Measurements from ENCODE around the gene LST1.
"Not testable (repeated sequence)": the region's sequence is repeated elsewhere in the genome, so short reads cannot be mapped to it uniquely, and the experiment has no call there.

Gene LST1

DNA sequence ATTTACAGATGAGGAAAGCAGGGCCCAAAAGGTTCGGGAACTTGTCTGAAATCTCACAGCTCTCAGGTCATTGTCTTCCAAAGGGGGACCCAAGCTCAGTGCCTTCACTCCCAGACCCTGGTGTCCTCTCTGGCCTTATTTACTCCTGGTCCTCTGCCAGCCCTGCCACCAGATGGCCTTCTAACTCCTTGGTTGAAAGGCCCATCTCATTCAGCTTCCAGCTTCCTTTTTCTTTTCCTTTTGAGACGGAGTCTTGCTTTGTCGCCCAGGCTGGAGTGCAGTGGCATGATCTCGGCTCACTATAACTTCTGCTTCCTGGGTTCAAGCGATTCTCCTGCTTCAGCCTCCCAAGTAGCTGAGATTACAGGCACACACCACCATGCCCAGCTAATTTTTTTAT, 34.7 kb upstream of the LST1 start:
- peak; percentile 52 for DNase-seq
- Mint-ChIP-seq H3K4me1 (peaks cover 33 to 64% of the 10 kb centered on the region in 2 donors), H3K36me3 (peaks cover 18 to 39% of the 10 kb centered on the region in 2 donors), H3K27ac (peak overlapping the region; percentile 82), H3K4me3 (peak overlapping the region; percentile 2 to 53)
- not testable (repeated sequence) for H3K27me3 Mint-ChIP-seq, H3K9me3 Mint-ChIP-seq
- peak; percentile 17 to 38 for ATAC-seq (replicated peaks)

DNA sequence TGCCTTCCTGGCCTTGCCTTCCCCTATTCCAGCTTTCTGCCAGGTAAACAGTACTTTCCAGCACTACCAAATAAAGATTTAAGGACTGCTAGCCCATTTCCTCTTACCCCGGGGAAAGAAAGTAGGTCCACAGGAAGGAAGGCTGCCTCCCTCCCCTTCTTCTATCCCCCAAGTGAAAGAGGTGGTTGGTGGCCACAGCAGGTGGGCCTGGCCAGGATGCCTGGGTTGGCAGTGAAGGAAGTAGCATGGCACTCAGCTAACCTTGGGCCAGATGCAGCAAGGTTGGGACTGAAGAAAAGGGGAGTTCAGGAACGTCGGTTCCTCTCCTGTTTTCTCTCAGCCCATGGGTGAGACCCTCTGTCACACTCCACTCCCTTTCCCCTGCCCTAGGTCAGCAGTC, 29.8 kb upstream of the LST1 start:
- peaks cover 16 to 53% of the 10 kb centered on the region in 2 donors for H3K36me3 Mint-ChIP-seq
- no peaks in the 10 kb centered on the region for H3K27me3 Mint-ChIP-seq
- H3K4me1 Mint-ChIP-seq: peaks cover 49 to 63% of the 10 kb centered on the region in 2 donors
- no peak for ATAC-seq (replicated peaks)
- H3K4me3 Mint-ChIP-seq: peak overlapping the region in 1 of 2 donors; percentile 17
- H3K27ac Mint-ChIP-seq: peak overlapping the region; percentile 65
- DNase-seq: no peak
- H3K9me3 Mint-ChIP-seq: peaks cover 0 to 2% of the 10 kb centered on the region in 2 donors

DNA sequence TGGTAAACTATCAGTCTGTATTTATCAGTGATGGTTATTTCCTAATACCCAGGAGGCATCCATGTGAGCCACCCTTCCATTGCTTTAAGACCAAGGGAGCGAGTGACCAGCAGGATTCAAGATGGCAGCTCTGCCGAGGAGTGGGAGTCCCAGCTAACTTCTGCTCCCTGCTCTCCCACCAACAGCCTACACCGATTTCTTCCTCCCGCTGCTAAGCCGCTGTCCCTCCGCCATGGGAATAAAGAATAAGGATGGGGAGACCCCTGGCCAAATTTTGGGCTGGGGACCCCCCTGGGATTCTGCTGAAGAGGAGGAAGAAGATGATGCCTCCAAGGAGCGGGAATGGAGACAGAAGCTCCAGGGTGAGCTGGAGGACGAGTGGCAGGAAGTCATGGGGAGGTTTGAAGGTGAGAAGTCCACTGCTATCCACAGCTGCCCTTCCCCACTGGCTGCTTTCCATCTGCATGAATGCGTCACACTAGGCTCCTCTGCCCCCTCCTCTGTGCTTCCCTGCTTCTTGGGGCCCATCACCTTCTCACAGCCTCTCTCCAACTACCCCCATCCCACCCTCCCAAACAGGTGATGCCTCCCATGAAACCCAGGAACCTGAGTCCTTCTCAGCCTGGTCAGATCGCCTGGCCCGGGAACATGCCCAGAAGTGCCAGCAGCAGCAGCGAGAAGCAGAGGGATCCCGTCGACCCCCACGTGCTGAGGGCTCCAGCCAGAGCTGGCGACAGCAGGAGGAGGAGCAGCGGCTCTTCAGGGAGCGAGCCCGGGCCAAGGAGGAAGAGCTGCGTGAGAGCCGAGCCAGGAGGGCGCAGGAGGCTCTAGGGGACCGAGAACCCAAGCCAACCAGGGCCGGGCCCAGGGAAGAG, 28.4 kb upstream of the LST1 start:
- peaks cover 49 to 62% of the 10 kb centered on the region in 2 donors for H3K4me1 Mint-ChIP-seq
- DNase-seq: no peak
- peak overlapping the region; percentile 81 to 86 for H3K4me3 Mint-ChIP-seq
- H3K27me3 Mint-ChIP-seq: no peaks in the 10 kb centered on the region
- H3K27ac Mint-ChIP-seq: peak overlapping the region; percentile 92
- no peak for ATAC-seq (replicated peaks)
- H3K36me3 Mint-ChIP-seq: peaks cover 16 to 53% of the 10 kb centered on the region in 2 donors
- peaks cover 0 to 2% of the 10 kb centered on the region in 2 donors for H3K9me3 Mint-ChIP-seq

DNA sequence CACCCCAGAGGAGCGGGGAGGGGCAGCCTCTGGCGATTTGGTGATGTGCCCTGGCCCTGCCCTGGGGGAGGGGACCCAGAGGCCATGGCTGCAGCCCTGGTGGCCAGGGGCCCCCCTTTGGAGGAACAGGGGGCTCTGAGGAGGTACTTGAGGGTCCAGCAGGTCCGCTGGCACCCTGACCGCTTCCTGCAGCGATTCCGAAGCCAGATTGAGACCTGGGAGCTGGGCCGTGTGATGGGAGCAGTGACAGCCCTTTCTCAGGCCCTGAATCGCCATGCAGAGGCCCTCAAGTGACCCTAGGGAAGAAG, 27.8 kb upstream of the LST1 start:
- Mint-ChIP-seq H3K36me3 (peaks cover 16 to 55% of the 10 kb centered on the region in 2 donors), H3K27ac (peak overlapping the region; percentile 92), H3K27me3 (no peaks in the 10 kb centered on the region), H3K4me3 (peak overlapping the region; percentile 81 to 86), H3K4me1 (peaks cover 54 to 68% of the 10 kb centered on the region in 2 donors), H3K9me3 (peaks cover 0 to 2% of the 10 kb centered on the region in 2 donors)
- no peak for DNase-seq
- no peak for ATAC-seq (replicated peaks)

DNA sequence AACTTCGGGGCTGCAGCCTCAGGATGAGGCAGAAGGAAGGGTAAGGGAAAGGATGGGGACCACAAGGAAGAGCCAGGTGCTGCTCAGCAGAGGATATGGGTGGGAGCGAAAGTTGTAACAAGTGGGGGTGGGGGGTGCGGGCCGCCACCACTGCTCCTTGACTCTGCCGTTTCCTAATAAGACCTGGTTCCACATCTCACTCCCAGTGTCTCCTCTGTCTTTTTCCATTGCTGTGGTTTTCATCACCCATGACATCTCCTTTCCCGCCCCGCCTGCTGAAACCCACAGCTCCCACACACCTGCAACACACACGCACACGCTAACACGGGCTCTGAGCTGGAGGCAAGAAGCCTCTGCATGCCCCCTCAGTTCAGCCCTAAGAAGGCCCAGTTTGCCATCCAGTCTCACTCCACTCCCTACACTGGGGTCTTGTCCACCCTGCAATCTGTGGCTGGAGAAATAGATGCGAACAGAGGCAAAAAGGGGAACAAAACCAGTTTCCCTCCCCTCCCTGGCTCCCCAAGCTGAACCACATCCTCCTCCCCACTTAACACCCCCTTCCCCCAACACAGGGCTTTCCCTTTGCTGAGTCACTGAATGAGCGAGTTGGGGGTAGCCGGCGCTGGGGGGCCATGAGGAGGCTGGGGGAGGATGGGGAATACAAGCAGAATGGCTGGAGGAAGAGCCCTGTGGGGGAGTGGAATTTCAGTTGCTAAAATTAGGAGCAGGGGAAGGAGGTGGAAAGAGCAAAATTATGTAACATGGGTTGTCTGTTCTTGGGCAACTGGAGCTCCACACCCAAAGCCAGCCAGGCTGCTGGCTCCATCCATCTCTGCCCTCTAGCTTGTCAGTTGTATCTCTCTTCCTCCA, 27.2 kb upstream of the LST1 start:
- H3K4me1 Mint-ChIP-seq: peaks cover 57 to 72% of the 10 kb centered on the region in 2 donors
- peaks cover 19 to 57% of the 10 kb centered on the region in 2 donors for H3K36me3 Mint-ChIP-seq
- H3K27me3 Mint-ChIP-seq: no peaks in the 10 kb centered on the region
- peak overlapping the region; percentile 81 to 86 for H3K4me3 Mint-ChIP-seq
- H3K9me3 Mint-ChIP-seq: peaks cover 0 to 2% of the 10 kb centered on the region in 2 donors
- ATAC-seq (replicated peaks) (peak; percentile 53 to 55), DNase-seq (peak; percentile 72)
- H3K27ac Mint-ChIP-seq: peak overlapping the region; percentile 92

- peaks cover 0 to 2% of the 10 kb centered on the region in 2 donors for H3K9me3 Mint-ChIP-seq
- DNase-seq: no peak
- H3K27me3 Mint-ChIP-seq: no peaks in the 10 kb centered on the region
- ATAC-seq (replicated peaks): peak; percentile 13 to 16
- peak overlapping the region; percentile 81 to 86 for H3K4me3 Mint-ChIP-seq
- peaks cover 20 to 58% of the 10 kb centered on the region in 2 donors for H3K36me3 Mint-ChIP-seq
- peaks cover 58 to 77% of the 10 kb centered on the region in 2 donors for H3K4me1 Mint-ChIP-seq
- peak overlapping the region; percentile 92 for H3K27ac Mint-ChIP-seq
Observed at GRCh38 chr6:31559606-31559957, 26.5 kb upstream of the LST1 start.

GRCh38 chr6:31559958-31560696, 25.9 kb upstream of the LST1 start:
- DNase-seq (peak; percentile 78), ATAC-seq (replicated peaks) (peak; percentile 74 to 77)
- peaks cover 0 to 2% of the 10 kb centered on the region in 2 donors for H3K9me3 Mint-ChIP-seq
- H3K4me3 Mint-ChIP-seq: peak overlapping the region; percentile 81 to 86
- peaks cover 62 to 82% of the 10 kb centered on the region in 2 donors for H3K4me1 Mint-ChIP-seq
- H3K27me3 Mint-ChIP-seq: no peaks in the 10 kb centered on the region
- peaks cover 20 to 62% of the 10 kb centered on the region in 2 donors for H3K36me3 Mint-ChIP-seq
- H3K27ac Mint-ChIP-seq: peak overlapping the region; percentile 92

GRCh38 chr6:31560697-31561058, 25.4 kb upstream of the LST1 start:
- H3K4me3 Mint-ChIP-seq: peak overlapping the region; percentile 73 to 81
- peak overlapping the region; percentile 92 for H3K27ac Mint-ChIP-seq
- ATAC-seq (replicated peaks) (no peak), DNase-seq (no peak)
- peaks cover 0 to 2% of the 10 kb centered on the region in 2 donors for H3K9me3 Mint-ChIP-seq
- peaks cover 66 to 88% of the 10 kb centered on the region in 2 donors for H3K4me1 Mint-ChIP-seq
- no peaks in the 10 kb centered on the region for H3K27me3 Mint-ChIP-seq
- H3K36me3 Mint-ChIP-seq: peaks cover 23 to 65% of the 10 kb centered on the region in 2 donors

DNA sequence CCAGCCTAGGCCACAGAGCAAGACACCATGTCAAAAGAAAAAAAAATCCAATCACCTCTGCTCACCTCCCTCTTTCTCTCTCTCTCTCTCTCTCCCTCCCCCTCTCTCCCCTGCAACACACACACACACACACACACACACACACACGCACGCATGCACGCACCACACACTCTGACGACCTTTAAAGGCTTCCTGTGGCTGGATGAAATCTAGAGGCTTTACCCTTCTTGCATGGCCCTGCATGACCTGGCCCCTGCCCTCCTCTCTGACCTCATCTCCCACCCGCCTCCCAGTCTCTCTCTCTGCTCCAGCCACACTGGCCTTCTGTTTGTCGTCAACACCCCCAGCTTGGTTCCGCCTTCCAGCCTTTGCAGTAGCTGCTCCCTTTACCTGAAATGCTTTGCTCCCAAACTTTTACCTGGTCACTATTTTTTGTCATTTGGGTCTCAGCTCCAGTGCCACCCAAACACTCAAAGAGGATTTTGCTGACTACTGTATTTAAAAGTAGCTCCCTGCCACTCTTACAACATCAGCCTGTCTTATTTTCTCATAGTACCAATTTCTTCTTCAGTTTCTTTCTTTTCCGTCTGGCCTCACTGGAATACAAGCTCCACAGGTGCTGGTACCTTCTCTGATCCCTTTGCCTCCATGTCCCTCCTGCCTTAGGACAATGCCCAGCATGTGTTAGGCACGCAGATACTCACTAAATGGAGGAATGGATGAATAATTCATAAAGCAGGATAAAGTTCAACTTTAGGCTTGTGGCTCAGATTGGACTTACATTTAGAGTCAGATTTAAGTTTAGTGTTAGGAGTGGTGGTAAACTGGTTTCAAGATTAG, 18.3 kb upstream of the LST1 start:
- ATAC-seq (replicated peaks) (peak; percentile 14 to 20), DNase-seq (no peak)
- Mint-ChIP-seq H3K27me3 (no peaks in the 10 kb centered on the region), H3K9me3 (no peaks in the 10 kb centered on the region), H3K27ac (peak overlapping the region; percentile 57), H3K4me3 (peak overlapping the region; percentile 58 to 73), H3K4me1 (peaks cover 59 to 81% of the 10 kb centered on the region in 2 donors), H3K36me3 (peaks cover 10 to 34% of the 10 kb centered on the region in 2 donors)

DNA sequence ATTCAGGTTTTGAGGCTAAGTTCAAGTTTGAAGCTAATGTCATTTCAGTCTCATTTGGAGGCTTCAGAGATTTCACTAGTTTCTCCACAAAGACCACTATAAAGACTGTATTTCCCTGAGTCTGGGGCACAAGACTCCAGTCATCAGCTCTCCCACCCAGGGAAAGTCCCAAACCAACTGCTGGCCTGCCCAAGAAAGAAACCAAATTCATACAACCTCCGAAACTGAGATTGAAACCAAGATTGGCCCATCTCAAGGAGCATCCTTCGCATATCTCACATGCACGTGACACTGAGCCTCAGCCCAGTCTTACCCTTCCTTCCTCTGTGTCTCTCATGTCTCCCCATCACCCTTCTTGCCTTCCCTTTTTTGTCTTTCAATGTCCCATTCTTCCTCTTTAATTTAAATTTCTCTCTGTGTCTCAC, 17.5 kb upstream of the LST1 start:
- H3K27me3 Mint-ChIP-seq: no peaks in the 10 kb centered on the region
- peaks cover 61 to 83% of the 10 kb centered on the region in 2 donors for H3K4me1 Mint-ChIP-seq
- H3K27ac Mint-ChIP-seq: peak overlapping the region; percentile 57
- peaks cover 14 to 36% of the 10 kb centered on the region in 2 donors for H3K36me3 Mint-ChIP-seq
- ATAC-seq (replicated peaks) (peak; percentile 75 to 84), DNase-seq (peak; percentile 73)
- H3K9me3 Mint-ChIP-seq: no peaks in the 10 kb centered on the region
- H3K4me3 Mint-ChIP-seq: peak overlapping the region; percentile 58 to 73

DNA sequence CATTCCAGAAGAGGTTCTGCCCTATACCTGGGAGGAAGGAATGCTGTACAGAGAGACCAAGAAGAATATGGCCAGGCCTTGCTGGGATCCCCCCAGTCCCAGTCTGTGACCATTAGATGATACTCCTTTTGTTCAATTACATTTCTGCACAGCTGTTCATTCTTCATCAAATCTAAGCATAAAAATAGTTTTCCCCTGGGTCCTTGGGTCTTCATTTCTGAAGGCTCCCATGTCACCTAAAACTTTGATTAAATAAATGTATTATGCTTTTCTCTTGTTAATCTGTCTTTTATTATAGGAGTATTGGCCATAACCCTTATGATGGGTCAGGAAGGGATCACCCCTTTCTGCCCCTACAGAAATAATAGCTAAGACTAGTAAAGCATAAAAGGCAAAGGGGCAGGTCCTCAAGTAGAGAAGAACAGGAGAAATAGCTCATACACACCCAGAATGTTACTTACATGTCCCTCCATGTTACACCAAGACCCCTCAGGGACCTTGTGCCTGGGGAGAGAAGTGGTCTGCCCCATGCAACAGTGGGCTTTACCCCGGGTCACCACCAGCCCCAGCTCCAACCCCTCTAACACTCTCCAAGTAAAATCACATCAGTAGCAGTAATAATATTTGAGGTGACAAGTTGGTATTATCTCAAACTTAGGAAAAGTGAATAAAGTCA, 16.1 kb upstream of the LST1 start:
- Mint-ChIP-seq H3K4me3 (no peak overlapping the region), H3K27ac (peak overlapping the region; percentile 6), H3K9me3 (no peaks in the 10 kb centered on the region), H3K36me3 (peaks cover 13 to 35% of the 10 kb centered on the region in 2 donors), H3K27me3 (no peaks in the 10 kb centered on the region), H3K4me1 (peaks cover 65 to 85% of the 10 kb centered on the region in 2 donors)
- DNase-seq (no peak), ATAC-seq (replicated peaks) (no peak)

- ATAC-seq (replicated peaks): peak; percentile 53 to 56
- peak; percentile 74 for DNase-seq
- Mint-ChIP-seq H3K36me3 (peaks cover 25 to 50% of the 10 kb centered on the region in 2 donors), H3K27ac (peak within 1 kb of the TSS; percentile 100), H3K9me3 (no peaks in the 10 kb centered on the region), H3K4me1 (peaks cover 72 to 97% of the 10 kb centered on the region in 2 donors), H3K4me3 (peak within 1 kb of the TSS; percentile 90 to 100), H3K27me3 (no peaks in the 10 kb centered on the region)
Observed at GRCh38 chr6:31572041-31572911, 13.8 kb upstream of the LST1 start, which contains the start of gene LTA. Gene LTA, plus strand, starts transcription at chr6:31572289. Its CDS starts 454 bp downstream, at chr6:31572743.

All from stimulated activated naive B cell treated with anti-CD40 and anti-IgM and Interleukin-4, amounts not matched to agents 10 μg/mL and 1 μg/mL and 100 μg/mL, for 72 hours (primary cell).